Subcutaneous adipose tissue (tissue), 4 donors: ENCODE results near the gene SRGAP3. TPM values are rescaled to one million over a fixed set of nuclear protein-coding genes. Genes with fewer than 3 reads are reported as not detected.

Source experiments
- CTCF ChIP-seq: fragments of 450-650 bp; IDR thresholded peaks from one replicate; pipeline ENCODE4 v1.5.1; 2016; ENCODE audit warnings: low read depth, mild to moderate bottlenecking, control low read depth, antibody characterized with exemption, moderate library complexity
- total RNA-seq, 4 donors: library from RNA; depleted of rRNA; stranded (reverse); fragments of >200 nt; gene quantifications; one replicate each; pipeline ENCODE4 v1.1.0, GENCODE V29; 2016

SRGAP3 gene
- total RNA-seq, 4 donors from 2014 or later = 1.6 to 14.1 (median 8.9) TPM

GRCh38 chr3:8990266-8991215 lies 258.9 kb downstream of the SRGAP3 start:
- no peak for TF ChIP-seq CTCF

GRCh38 chr3:8988791-8989558 lies 260.5 kb downstream of the SRGAP3 start:
- no peak for TF ChIP-seq CTCF

GRCh38 chr3:8988384-8988655 lies 261.1 kb downstream of the SRGAP3 start:
- no peak for TF ChIP-seq CTCF

- no peak for TF ChIP-seq CTCF
Observed at GRCh38 chr3:8987645-8988383, 261.6 kb downstream of the SRGAP3 start.

- TF ChIP-seq CTCF = no peak
Observed at GRCh38 chr3:8987226-8987625, 262.2 kb downstream of the SRGAP3 start.

- TF ChIP-seq CTCF = no peak
Observed at GRCh38 chr3:8986741-8987140, 262.7 kb downstream of the SRGAP3 start.

GRCh38 chr3:8985876-8986275 lies 263.6 kb downstream of the SRGAP3 start:
- TF ChIP-seq CTCF = no peak
